Activated CD8-positive, alpha-beta memory T cell treated with anti-CD3 and anti-CD28 coated beads for 1 hour (primary cell): Measurements from ENCODE around the gene CDC14A.

Source experiments
- DNase-seq, 2 donors: peaks; one replicate each; pipeline ENCODE4 v3.0.0-alpha.2; 2020; ENCODE audit warnings: low read depth in 1 of 2; ENCODE audit errors: extremely low read depth in 1 of 2

CDC14A gene

GRCh38 chr1:100567062-100567461 is 214.8 kb downstream of the CDC14A start:
- DNase-seq = no peak
